Loucy (cell line): Measurements from ENCODE around the gene SH2D3C.

Source experiments
- H2AFZ ChIP-seq: fragments of 200-600 bp; sonication (generic); 2 replicates; pipeline ENCODE4 v1.6.0; 2016; ENCODE audit warnings: antibody characterized with exemption, mild to moderate bottlenecking, low read length, moderate library complexity
- H3F3A ChIP-seq: fragments of 200-600 bp; 2 replicates; pipeline ENCODE4 v1.6.0; 2016; ENCODE audit warnings: antibody characterized with exemption, low read depth, mild to moderate bottlenecking
- H3K27me3 ChIP-seq: fragments of 200-600 bp; sonication (generic); 2 replicates; pipeline ENCODE4 v1.6.1; 2014; ENCODE audit warnings: low read length, mild to moderate bottlenecking; ENCODE audit not compliant: insufficient read depth, poor library complexity, severe bottlenecking
- H3K36me3 ChIP-seq: fragments of 200-600 bp; sonication (generic); 2 replicates; pipeline ENCODE4 v1.6.1; 2016; ENCODE audit warnings: low read length; ENCODE audit not compliant: insufficient read depth
- H3K4me1 ChIP-seq: fragments of 200-600 bp; sonication (generic); 2 replicates; pipeline ENCODE4 v1.5.1; 2014; ENCODE audit warnings: low read length, mild to moderate bottlenecking; ENCODE audit not compliant: insufficient read depth, poor library complexity, severe bottlenecking
- H3K4me2 ChIP-seq: fragments of 200-600 bp; sonication (generic); 2 replicates; pipeline ENCODE4 v1.6.0; 2014; ENCODE audit warnings: antibody characterized with exemption, low read length, low read depth, mild to moderate bottlenecking; ENCODE audit not compliant: poor library complexity, severe bottlenecking
- H3K4me3 ChIP-seq: fragments of 200-600 bp; sonication (generic); 2 replicates; pipeline ENCODE4 v1.5.1; 2014; ENCODE audit warnings: low read length, mild to moderate bottlenecking, mixed read lengths; ENCODE audit not compliant: poor library complexity, severe bottlenecking
- H3K79me2 ChIP-seq: fragments of 200-600 bp; sonication (generic); 2 replicates; pipeline ENCODE4 v1.6.1; 2014; ENCODE audit warnings: low read length; ENCODE audit not compliant: insufficient read depth
- H3K9ac ChIP-seq: fragments of 200-600 bp; sonication (generic); 2 replicates; pipeline ENCODE4 v1.6.0; 2014; ENCODE audit warnings: mild to moderate bottlenecking, low read depth, low read length, moderate library complexity; ENCODE audit not compliant: poor library complexity, severe bottlenecking
- H3K9me2 ChIP-seq: fragments of 200-600 bp; sonication (generic); replicated peaks from 2 replicates; pipeline ENCODE4 v1.6.1; 2016; ENCODE audit warnings: low read depth, low read length, mixed read lengths
- H3K9me3 ChIP-seq: fragments of 200-600 bp; sonication (generic); 2 replicates; pipeline ENCODE4 v1.6.1; 2014; ENCODE audit warnings: mild to moderate bottlenecking, antibody characterized with exemption, low read length, low read depth; ENCODE audit not compliant: insufficient read depth
- H4K20me1 ChIP-seq: fragments of 200-600 bp; sonication (generic); 2 replicates; pipeline ENCODE4 v1.6.0; 2014; ENCODE audit warnings: antibody characterized with exemption, low read length, mild to moderate bottlenecking; ENCODE audit not compliant: insufficient read depth, poor library complexity, severe bottlenecking
- CTCF ChIP-seq: fragments of 200-600 bp; sonication (generic); conservative IDR thresholded peaks from 2 replicates; pipeline ENCODE4 v1.5.1; 2014; ENCODE audit warnings: mild to moderate bottlenecking, antibody characterized with exemption, low read length
- EZH2phosphoT487 ChIP-seq: fragments of 200-600 bp; IDR thresholded peaks from 2 replicates; pipeline ENCODE4 v1.6.1; 2018; ENCODE audit warnings: antibody characterized with exemption, mild to moderate bottlenecking, moderate library complexity, borderline replicate concordance

The SH2D3C gene

DNA sequence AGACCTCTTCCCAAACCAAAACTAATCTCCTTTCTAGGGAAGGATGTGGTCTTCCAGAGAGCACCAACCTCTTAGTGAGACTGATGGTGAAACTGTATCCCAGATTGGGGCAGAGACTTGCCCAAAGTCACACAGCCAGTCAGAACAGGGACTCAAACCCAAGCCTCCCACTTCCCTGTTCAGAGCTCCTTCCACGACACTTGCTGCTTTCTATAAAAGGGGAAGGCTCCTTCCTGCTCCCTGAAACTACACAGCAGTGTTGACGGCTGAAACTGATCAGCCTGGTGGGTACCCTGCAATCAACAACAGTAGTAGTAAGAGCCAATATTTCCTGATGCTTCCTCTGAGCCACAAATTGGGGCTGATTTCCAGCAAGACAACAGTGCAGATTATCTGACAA is 44.9 kb downstream of the SH2D3C start:
- Histone ChIP-seq H3K9ac (peak overlapping the region; percentile 81), H3K27me3 (no peaks in the 10 kb centered on the region), H3K36me3 (peaks cover 6% of the 10 kb centered on the region; the same call in 1 of the 2 replicates), H3K4me2 (peak overlapping the region; percentile 91), H3K79me2 (peaks cover 9% of the 10 kb centered on the region), H3K4me1 (peaks cover 14% of the 10 kb centered on the region), H3K9me2 (no peaks in the 10 kb centered on the region), H3F3A (no peaks in the 10 kb centered on the region), H4K20me1 (peaks cover 5% of the 10 kb centered on the region), H3K4me3 (peak overlapping the region; percentile 92), H3K9me3 (no peaks in the 10 kb centered on the region), H2AFZ (no peak overlapping the region)
- TF ChIP-seq EZH2phosphoT487 (no peak), CTCF (no peak)

GRCh38 chr9:127732444-127732843 is 46.0 kb downstream of the SH2D3C start:
- TF ChIP-seq CTCF, result no peak
- TF ChIP-seq EZH2phosphoT487, result no peak
- H3F3A ChIP-seq, result no peaks in the 10 kb centered on the region
- no peaks in the 10 kb centered on the region for H3K9me2 ChIP-seq
- no peak overlapping the region for H2AFZ ChIP-seq
- peaks cover 9% of the 10 kb centered on the region for H3K79me2 ChIP-seq
- no peaks in the 10 kb centered on the region for H3K9me3 ChIP-seq
- H3K4me2 ChIP-seq, result no peak overlapping the region
- no peak overlapping the region for H3K4me3 ChIP-seq
- peaks cover 5% of the 10 kb centered on the region for H4K20me1 ChIP-seq
- H3K27me3 ChIP-seq, result no peaks in the 10 kb centered on the region
- H3K4me1 ChIP-seq, result peaks cover 14% of the 10 kb centered on the region
- no peaks in the 10 kb centered on the region for H3K36me3 ChIP-seq
- H3K9ac ChIP-seq, result no peak overlapping the region

DNA sequence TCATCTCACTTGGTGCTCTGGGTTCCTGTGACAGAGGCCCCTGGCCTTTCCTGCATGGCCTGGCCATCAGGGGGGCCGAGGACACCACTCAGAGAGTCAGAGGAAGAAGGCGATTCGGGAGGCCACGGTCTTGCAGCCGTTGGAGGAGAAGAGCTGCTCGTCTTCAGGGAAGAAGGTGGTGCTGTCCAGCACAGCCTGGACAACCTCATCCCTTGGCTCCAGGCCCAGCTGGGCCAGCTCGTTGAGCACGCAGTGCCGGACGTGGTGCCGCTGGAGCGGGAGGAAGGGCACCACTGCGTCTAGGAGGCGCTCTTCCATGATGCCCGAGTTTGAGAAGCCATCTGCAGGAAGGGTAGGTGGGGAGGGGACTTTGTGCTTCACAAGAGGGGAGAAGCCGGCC is 46.5 kb downstream of the SH2D3C start:
- Histone ChIP-seq H3K4me2 (no peak overlapping the region), H3K9ac (no peak overlapping the region), H3F3A (no peaks in the 10 kb centered on the region), H2AFZ (no peak overlapping the region), H3K27me3 (no peaks in the 10 kb centered on the region), H3K36me3 (no peaks in the 10 kb centered on the region), H3K9me3 (no peaks in the 10 kb centered on the region), H3K79me2 (peaks cover 9% of the 10 kb centered on the region), H3K4me1 (peaks cover 14% of the 10 kb centered on the region), H3K9me2 (no peaks in the 10 kb centered on the region), H4K20me1 (peaks cover 5% of the 10 kb centered on the region), H3K4me3 (no peak overlapping the region)
- TF ChIP-seq EZH2phosphoT487 (no peak), CTCF (no peak)
